ENCODE measurements around the gene BRI3BP. TPM values are rescaled to one million over a fixed set of nuclear protein-coding genes. Genes with fewer than 3 reads are reported as not detected.
"Not testable (repeated sequence)": the region's sequence is repeated elsewhere in the genome, so short reads cannot be mapped to it uniquely, and the experiment has no call there.

The BRI3BP gene
- total RNA-seq, 2 experiments from 2014 or later = 17.1 to 17.2 TPM

- Mint-ChIP-seq H3K4me3 (no peak overlapping the region), H3K27me3 (no peaks in the 10 kb centered on the region), H3K4me1 (peaks cover 7% of the 10 kb centered on the region), H3K36me3 (peaks cover 3% of the 10 kb centered on the region), H3K27ac (no peak overlapping the region), H3K9me3 (no peaks in the 10 kb centered on the region)
- POLR2A ChIA-PET = no interaction called here
- no peak for ATAC-seq (ENCODE audit: low read depth)
- DNase-seq = no peak
These were observed 76.7 kb downstream of the BRI3BP start for GRCh38 chr12:125070112-125070511.

- DNase-seq = no peak
- Mint-ChIP-seq H3K27ac (no peak overlapping the region), H3K9me3 (no peaks in the 10 kb centered on the region), H3K4me3 (no peak overlapping the region), H3K4me1 (peaks cover 7% of the 10 kb centered on the region), H3K36me3 (peaks cover 3% of the 10 kb centered on the region), H3K27me3 (no peaks in the 10 kb centered on the region)
- ATAC-seq (ENCODE audit: low read depth) = no peak
- POLR2A ChIA-PET = no interaction called here
These were observed 77.4 kb downstream of the BRI3BP start for GRCh38 chr12:125070661-125071390.

GRCh38 chr12:125071456-125071855, 78.0 kb downstream of the BRI3BP start:
- no peak for ATAC-seq (ENCODE audit: low read depth)
- DNase-seq = no peak
- no peaks in the 10 kb centered on the region for H3K9me3 Mint-ChIP-seq
- peaks cover 4% of the 10 kb centered on the region for H3K4me1 Mint-ChIP-seq
- H3K4me3 Mint-ChIP-seq = no peak overlapping the region
- no peak overlapping the region for H3K27ac Mint-ChIP-seq
- POLR2A ChIA-PET = no interaction called here
- H3K27me3 Mint-ChIP-seq = no peaks in the 10 kb centered on the region
- H3K36me3 Mint-ChIP-seq = peaks cover 9% of the 10 kb centered on the region

- no peak for DNase-seq
- Mint-ChIP-seq H3K27ac (no peak overlapping the region), H3K36me3 (peaks cover 14% of the 10 kb centered on the region), H3K4me1 (no peaks in the 10 kb centered on the region), H3K4me3 (no peak overlapping the region), H3K9me3 (no peaks in the 10 kb centered on the region), H3K27me3 (no peaks in the 10 kb centered on the region)
- POLR2A ChIA-PET = no interaction called here
- no peak for ATAC-seq (ENCODE audit: low read depth)
These were observed 79.1 kb downstream of the BRI3BP start for GRCh38 chr12:125072496-125072895.

GRCh38 chr12:125074294-125074693, 80.8 kb downstream of the BRI3BP start:
- H3K4me3 Mint-ChIP-seq = not testable (repeated sequence)

GRCh38 chr12:125076103-125076502, 82.7 kb downstream of the BRI3BP start:
- H3K9me3 Mint-ChIP-seq = no peaks in the 10 kb centered on the region
- H3K27me3 Mint-ChIP-seq = no peaks in the 10 kb centered on the region
- no peaks in the 10 kb centered on the region for H3K4me1 Mint-ChIP-seq
- ATAC-seq (ENCODE audit: low read depth) (no peak), DNase-seq (no peak)
- H3K4me3 Mint-ChIP-seq = no peak overlapping the region
- POLR2A ChIA-PET = no interaction called here
- peaks cover 22% of the 10 kb centered on the region for H3K36me3 Mint-ChIP-seq
- no peak overlapping the region for H3K27ac Mint-ChIP-seq

More at GRCh38 chr12:125074294-125074693, 80.8 kb downstream of the BRI3BP start:
- H3K27ac Mint-ChIP-seq; ATAC-seq (ENCODE audit: low read depth); POLR2A ChIA-PET; H3K9me3 Mint-ChIP-seq; H3K27me3 Mint-ChIP-seq; DNase-seq; H3K4me1 Mint-ChIP-seq: not testable (repeated sequence)
- peaks cover 22% of the 10 kb centered on the region for H3K36me3 Mint-ChIP-seq

GRCh38 chr12:125079084-125079483, 85.6 kb downstream of the BRI3BP start:
- H3K4me1 Mint-ChIP-seq = no peaks in the 10 kb centered on the region
- H3K4me3 Mint-ChIP-seq = no peak overlapping the region
- H3K27me3 Mint-ChIP-seq = no peaks in the 10 kb centered on the region
- H3K36me3 Mint-ChIP-seq = peaks cover 27% of the 10 kb centered on the region
- ATAC-seq (ENCODE audit: low read depth) = no peak
- H3K9me3 Mint-ChIP-seq = no peaks in the 10 kb centered on the region
- DNase-seq = no peak
- H3K27ac Mint-ChIP-seq = no peak overlapping the region
- POLR2A ChIA-PET = no interaction called here

GRCh38 chr12:125079648-125080645, 86.5 kb downstream of the BRI3BP start:
- no peaks in the 10 kb centered on the region for H3K27me3 Mint-ChIP-seq
- POLR2A ChIA-PET = no interaction called here
- no peak overlapping the region for H3K4me3 Mint-ChIP-seq
- DNase-seq = no peak
- no peaks in the 10 kb centered on the region for H3K4me1 Mint-ChIP-seq
- H3K27ac Mint-ChIP-seq = no peak overlapping the region
- no peaks in the 10 kb centered on the region for H3K9me3 Mint-ChIP-seq
- H3K36me3 Mint-ChIP-seq = peaks cover 31% of the 10 kb centered on the region
- no peak for ATAC-seq (ENCODE audit: low read depth)

Other genes with a start within 250 kb of the BRI3BP start
- 10 to 100 TPM; 10.8 to 13.0 TPM for gene SCARB1, start 129.8 kb upstream of the BRI3BP start, total RNA-seq
- gene UBC, start 79.0 kb upstream of the BRI3BP start, total RNA-seq = 1,000 to 10,000 TPM; 1,024 to 1,046 TPM
- 10 to 100 TPM; 29.7 to 30.2 TPM for gene DHX37, start 4.5 kb upstream of the BRI3BP start, total RNA-seq
- gene AACS, start 71.8 kb downstream of the BRI3BP start, total RNA-seq = 10 to 100 TPM; 25.4 to 25.5 TPM
- gene TMEM132B, start 192.7 kb downstream of the BRI3BP start, total RNA-seq = not detected